ENCODE results near the gene ALKBH7. TPM values are rescaled to one million over a fixed set of nuclear protein-coding genes. Genes with fewer than 3 reads are reported as not detected.
A peak's percentile ranks its signal among the peaks of the same experiment; 100 is the strongest.

The ALKBH7 gene, protein sequence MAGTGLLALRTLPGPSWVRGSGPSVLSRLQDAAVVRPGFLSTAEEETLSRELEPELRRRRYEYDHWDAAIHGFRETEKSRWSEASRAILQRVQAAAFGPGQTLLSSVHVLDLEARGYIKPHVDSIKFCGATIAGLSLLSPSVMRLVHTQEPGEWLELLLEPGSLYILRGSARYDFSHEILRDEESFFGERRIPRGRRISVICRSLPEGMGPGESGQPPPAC
- 100 to 1,000 TPM in 3 of 9 donors, 10 to 100 TPM in 6; 63.8 to 137 (median 86.8) TPM for total RNA-seq
- polyA plus RNA-seq = 10 to 100 TPM in 2 of 3 donors, 1 to 10 TPM in 1; 3.2 to 59.2 (median 52.9) TPM
- long read RNA-seq, donor 1, transcript ALKBH7-201 (4 exons, 1,332 nt) = major isoform, 66 of 80 reads
- long read RNA-seq, donor 1, partial matches to known transcripts = 12 of 80 reads
- long read RNA-seq, donor 1, other reads (novel, unspliced or antisense) = 0 of 80 reads
- long read RNA-seq, donor 2, transcript ALKBH7-201 (4 exons, 1,332 nt) = major isoform, 51 of 66 reads
- long read RNA-seq, donor 2, partial matches to known transcripts = 11 of 66 reads
- long read RNA-seq, donor 2, other reads (novel, unspliced or antisense) = 0 of 66 reads
- long read RNA-seq, donor 3, transcript ALKBH7-201 (4 exons, 1,332 nt) = major isoform, 29 of 42 reads
- long read RNA-seq, donor 3, partial matches to known transcripts = 11 of 42 reads
- long read RNA-seq, donor 3, other reads (novel, unspliced or antisense) = 0 of 42 reads
- long read RNA-seq, donor 4, transcript ALKBH7-201 (4 exons, 1,332 nt) = major isoform, 123 of 125 reads
- long read RNA-seq, donor 4, partial matches to known transcripts = 1 of 125 reads
- long read RNA-seq, donor 4, other reads (novel, unspliced or antisense) = 1 of 125 reads
- long read RNA-seq, donor 5, transcript ALKBH7-201 (4 exons, 1,332 nt) = major isoform, 94 of 97 reads
- long read RNA-seq, donor 5, partial matches to known transcripts = 1 of 97 reads
- long read RNA-seq, donor 5, other reads (novel, unspliced or antisense) = 1 of 97 reads
- long read RNA-seq, donor 6, transcript ALKBH7-201 (4 exons, 1,332 nt) = major isoform, 87 of 93 reads
- long read RNA-seq, donor 6, partial matches to known transcripts = 5 of 93 reads
- long read RNA-seq, donor 6, other reads (novel, unspliced or antisense) = 0 of 93 reads
- long read RNA-seq, donor 7, transcript ALKBH7-201 (4 exons, 1,332 nt) = major isoform, 39 of 48 reads
- long read RNA-seq, donor 7, partial matches to known transcripts = 5 of 48 reads
- long read RNA-seq, donor 7, other reads (novel, unspliced or antisense) = 0 of 48 reads
- long read RNA-seq, donor 8, transcript ALKBH7-201 (4 exons, 1,332 nt) = major isoform, 93 of 101 reads
- long read RNA-seq, donor 8, transcript ALKBH7-202 (4 exons, 603 nt) = minor isoform, 8 of 101 reads
- long read RNA-seq, donor 8, partial matches to known transcripts = 0 of 101 reads
- long read RNA-seq, donor 8, other reads (novel, unspliced or antisense) = 0 of 101 reads
- long read RNA-seq, donor 9, transcript ALKBH7-201 (4 exons, 1,332 nt) = major isoform, 34 of 35 reads
- long read RNA-seq, donor 9, partial matches to known transcripts = 0 of 35 reads
- long read RNA-seq, donor 9, other reads (novel, unspliced or antisense) = 0 of 35 reads
- long read RNA-seq, donor 10, transcript ALKBH7-201 (4 exons, 1,332 nt) = major isoform, 28 of 32 reads
- long read RNA-seq, donor 10, partial matches to known transcripts = 0 of 32 reads
- long read RNA-seq, donor 10, other reads (novel, unspliced or antisense) = 0 of 32 reads

DNA sequence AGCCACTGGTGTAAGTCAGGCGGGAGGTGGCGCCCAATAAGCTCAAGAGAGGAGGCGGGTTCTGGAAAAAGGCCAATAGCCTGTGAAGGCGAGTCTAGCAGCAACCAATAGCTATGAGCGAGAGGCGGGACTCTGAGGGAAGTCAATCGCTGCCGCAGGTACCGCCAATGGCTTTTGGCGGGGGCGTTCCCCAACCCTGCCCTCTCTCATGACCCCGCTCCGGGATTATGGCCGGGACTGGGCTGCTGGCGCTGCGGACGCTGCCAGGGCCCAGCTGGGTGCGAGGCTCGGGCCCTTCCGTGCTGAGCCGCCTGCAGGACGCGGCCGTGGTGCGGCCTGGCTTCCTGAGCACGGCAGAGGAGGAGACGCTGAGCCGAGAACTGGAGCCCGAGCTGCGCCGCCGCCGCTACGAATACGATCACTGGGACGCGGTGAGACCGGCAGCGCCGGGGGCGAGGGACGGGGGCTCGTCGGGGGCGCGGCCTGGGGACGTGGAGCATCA lies at the start of gene ALKBH7:
Gene ALKBH7 (plus strand): TSS at position 201 of the 502 bp plus-strand sequence. CDS start 27 bp downstream, at position 228.
- intact Hi-C loops (cut with DNase I) = no loop called here
- H3K27me3 ChIP-seq = no peaks in the 10 kb centered on the region
- H3K9me3 ChIP-seq (replicated peaks in 1 of 3) = no peaks in the 10 kb centered on the region
- peak within 1 kb of the TSS; percentile 78 to 99 (median 95) for H3K4me3 ChIP-seq
- peak within 1 kb of the TSS; percentile 96 to 100 (median 99) for H3K27ac ChIP-seq
- peak; percentile 99 to 100 (median 100) for DNase-seq
- H3K4me1 ChIP-seq (replicated peaks in 1 of 2) = peaks cover 5% of the 10 kb centered on the region in 2 donors
- 0% methylated on average over 9 to 47 of the region's 47 CpGs for WGBS, 4 donors
- peak; percentile 65 to 76 for TF ChIP-seq POLR2A (IDR thresholded peaks at IDR 0.05)
- TF ChIP-seq CTCF (IDR thresholded peaks at IDR 0.05) = no peak
- peaks cover 0 to 23% of the 10 kb centered on the region in 2 donors for H3K36me3 ChIP-seq (replicated peaks in 1 of 2)

- peaks cover 6% of the 10 kb centered on the region for H3K27me3 ChIP-seq
- H3K9me3 ChIP-seq (replicated peaks in 1 of 3) = no peaks in the 10 kb centered on the region
- 62 to 72% (median 67%) methylated on average over 4 of the region's 4 CpGs for WGBS, 4 donors
- H3K4me1 ChIP-seq (replicated peaks in 1 of 2) = no peaks in the 10 kb centered on the region
- intact Hi-C loops (cut with DNase I) = no loop called here
- no peak for TF ChIP-seq CTCF (IDR thresholded peaks at IDR 0.05)
- TF ChIP-seq POLR2A (IDR thresholded peaks at IDR 0.05) = no peak
- no peak for DNase-seq
- no peak overlapping the region for H3K27ac ChIP-seq
- H3K4me3 ChIP-seq = no peak overlapping the region
- no peaks in the 10 kb centered on the region for H3K36me3 ChIP-seq (replicated peaks in 1 of 2)
Measured at GRCh38 chr19:6324757-6325156, 47.8 kb upstream of the ALKBH7 start.

DNA sequence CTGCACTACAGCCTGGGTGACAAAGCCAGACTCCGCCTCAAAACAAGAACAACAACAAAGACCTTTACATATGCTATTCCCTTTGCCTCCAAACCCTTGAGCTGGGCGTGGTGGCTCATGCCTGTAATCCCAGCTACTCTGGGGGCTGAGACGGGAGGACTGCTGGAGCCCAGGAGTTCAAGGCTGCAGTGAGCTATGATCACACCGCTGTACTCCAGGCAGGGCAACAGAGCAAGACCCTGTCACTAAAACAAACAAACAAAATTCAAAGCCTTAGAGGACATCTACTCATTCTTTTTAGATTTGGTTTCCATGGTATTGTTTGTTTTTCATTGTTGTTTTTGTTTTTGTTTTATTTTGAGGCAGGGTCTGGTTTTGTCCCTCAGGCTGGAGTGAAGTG lies 47.0 kb upstream of the ALKBH7 start:
- Histone ChIP-seq H3K27ac (no peak overlapping the region), H3K4me3 (no peak overlapping the region), H3K27me3 (peaks cover 6% of the 10 kb centered on the region), H3K36me3 (replicated peaks in 1 of 2) (no peaks in the 10 kb centered on the region), H3K9me3 (replicated peaks in 1 of 3) (no peaks in the 10 kb centered on the region), H3K4me1 (replicated peaks in 1 of 2) (no peaks in the 10 kb centered on the region)
- intact Hi-C loops (cut with DNase I) = no loop called here
- TF ChIP-seq POLR2A (IDR thresholded peaks at IDR 0.05) (no peak), CTCF (IDR thresholded peaks at IDR 0.05) (no peak)
- no peak for DNase-seq
- 53 to 74% (median 69%) methylated on average over 4 of the region's 4 CpGs for WGBS, 4 donors
